Spleen (tissue), 7 donors: Measurements from ENCODE around the gene DDX3Y.

ENCODE experiments used
- CTCF ChIP-seq, 11 experiments: fragments of 200-600 bp in 7 of 11; fragments of 450-650 bp in 4 of 11; sonication (generic) in 4 of 11; IDR thresholded peaks in 8 of 11; conservative IDR thresholded peaks in 3 of 11; 1 replicate in 7 of 11; 2 replicates in 4 of 11; pipeline versions ENCODE4 v1.4.0 to v1.8.0; 2016 to 2021; ENCODE audit warnings: antibody characterized with exemption in 11 of 11, inconsistent platforms in 4 of 11, mild to moderate bottlenecking in 1 of 11
- POLR2A ChIP-seq, 3 donors: fragments of 450-650 bp; IDR thresholded peaks; one replicate each; pipeline ENCODE4 v1.5.1; 2017; ENCODE audit warnings: antibody characterized with exemption in 3 of 3, mild to moderate bottlenecking in 1 of 3
- POLR2AphosphoS5 ChIP-seq, 3 donors: sonication (generic); formaldehyde crosslinking; IDR thresholded peaks; one replicate each; pipeline ENCODE4 v1.5.1; 2017; ENCODE audit warnings: antibody characterized with exemption in 3 of 3
- donor health status: DM: no; HTN: no; CAD: no; lungs with moderate emphysema.
- donor health status: DM: no; HTN: no; CAD: no.
- donor health status: DM: no; HTN: no; CAD: no.

GRCh38 chrY:12905517-12905872 lies 827 bp downstream of the DDX3Y start:
- TF ChIP-seq CTCF (IDR thresholded peaks at IDR 0.05 in 8 of 11, conservative IDR thresholded peaks at IDR 0.05 in 3 of 11) (no peak), POLR2A (IDR thresholded peaks at IDR 0.05) (no peak), POLR2AphosphoS5 (IDR thresholded peaks at IDR 0.05) (no peak)
